Stromal cell of bone marrow (primary cell): ENCODE results near the gene CD180.

ENCODE experiments used
- DNase-seq: peaks from one replicate; pipeline ENCODE4 v3.0.0-alpha.2; 2012; ENCODE audit warnings: low read depth

Gene CD180

GRCh38 chr5:67211926-67212325 is 15.3 kb upstream of the CD180 start:
- peak; percentile 38 for DNase-seq

GRCh38 chr5:67209141-67209771 is 12.7 kb upstream of the CD180 start:
- DNase-seq = peak; percentile 47

GRCh38 chr5:67208403-67208802 is 11.8 kb upstream of the CD180 start:
- no peak for DNase-seq

- no peak for DNase-seq
Measured at GRCh38 chr5:67206929-67207328, 10.3 kb upstream of the CD180 start.

GRCh38 chr5:67206461-67206860 is 9.9 kb upstream of the CD180 start:
- DNase-seq = no peak

- DNase-seq = no peak
Measured at GRCh38 chr5:67205981-67206380, 9.4 kb upstream of the CD180 start.

GRCh38 chr5:67204821-67205220 is 8.2 kb upstream of the CD180 start:
- DNase-seq = no peak

GRCh38 chr5:67203701-67204074 is 7.1 kb upstream of the CD180 start:
- no peak for DNase-seq

GRCh38 chr5:67202828-67203227 is 6.2 kb upstream of the CD180 start:
- DNase-seq = no peak

- no peak for DNase-seq
Measured at GRCh38 chr5:67201897-67202549, 5.4 kb upstream of the CD180 start.

- DNase-seq = no peak
Measured at GRCh38 chr5:67200809-67201562, 4.4 kb upstream of the CD180 start.

GRCh38 chr5:67199859-67200258 is 3.3 kb upstream of the CD180 start:
- no peak for DNase-seq

GRCh38 chr5:67198917-67199316 is 2.3 kb upstream of the CD180 start:
- no peak for DNase-seq

- DNase-seq = no peak
Measured at GRCh38 chr5:67197536-67197935, 937 bp upstream of the CD180 start.

- no peak for DNase-seq
Measured at GRCh38 chr5:67195406-67196275, 958 bp downstream of the CD180 start.

GRCh38 chr5:67194166-67194565 is 2.4 kb downstream of the CD180 start:
- no peak for DNase-seq

GRCh38 chr5:67193439-67193807 is 3.2 kb downstream of the CD180 start:
- DNase-seq = no peak

GRCh38 chr5:67192719-67193438 is 3.7 kb downstream of the CD180 start:
- no peak for DNase-seq

- no peak for DNase-seq
Measured at GRCh38 chr5:67190861-67191260, 5.7 kb downstream of the CD180 start.

GRCh38 chr5:67190410-67190809 is 6.2 kb downstream of the CD180 start:
- no peak for DNase-seq

- DNase-seq = no peak
Measured at GRCh38 chr5:67189931-67190330, 6.7 kb downstream of the CD180 start.

- no peak for DNase-seq
Measured at GRCh38 chr5:67189079-67189354, 7.6 kb downstream of the CD180 start.
